Occipital lobe (tissue), 2 donors: ENCODE results near the gene GABARAP. TPM values are rescaled to one million over a fixed set of nuclear protein-coding genes. Genes with fewer than 3 reads are reported as not detected.

Experiments
- DNase-seq: peaks from one replicate; lab custom pipeline; 2025; lab: John Stamatoyannopoulos, UW
- total RNA-seq: library from RNA; depleted of rRNA; stranded (reverse); fragments of >200 nt; gene quantifications from one replicate; pipeline ENCODE4 v1.2.3, GENCODE V29; 2014

Gene GABARAP
- total RNA-seq, 1 donor from 2014 or later = 93.3 TPM

GRCh38 chr17:7223375-7223774, 18.9 kb downstream of the GABARAP start:
- no peak for DNase-seq

- DNase-seq = no peak
These were observed 19.3 kb downstream of the GABARAP start for GRCh38 chr17:7222972-7223292.

DNA sequence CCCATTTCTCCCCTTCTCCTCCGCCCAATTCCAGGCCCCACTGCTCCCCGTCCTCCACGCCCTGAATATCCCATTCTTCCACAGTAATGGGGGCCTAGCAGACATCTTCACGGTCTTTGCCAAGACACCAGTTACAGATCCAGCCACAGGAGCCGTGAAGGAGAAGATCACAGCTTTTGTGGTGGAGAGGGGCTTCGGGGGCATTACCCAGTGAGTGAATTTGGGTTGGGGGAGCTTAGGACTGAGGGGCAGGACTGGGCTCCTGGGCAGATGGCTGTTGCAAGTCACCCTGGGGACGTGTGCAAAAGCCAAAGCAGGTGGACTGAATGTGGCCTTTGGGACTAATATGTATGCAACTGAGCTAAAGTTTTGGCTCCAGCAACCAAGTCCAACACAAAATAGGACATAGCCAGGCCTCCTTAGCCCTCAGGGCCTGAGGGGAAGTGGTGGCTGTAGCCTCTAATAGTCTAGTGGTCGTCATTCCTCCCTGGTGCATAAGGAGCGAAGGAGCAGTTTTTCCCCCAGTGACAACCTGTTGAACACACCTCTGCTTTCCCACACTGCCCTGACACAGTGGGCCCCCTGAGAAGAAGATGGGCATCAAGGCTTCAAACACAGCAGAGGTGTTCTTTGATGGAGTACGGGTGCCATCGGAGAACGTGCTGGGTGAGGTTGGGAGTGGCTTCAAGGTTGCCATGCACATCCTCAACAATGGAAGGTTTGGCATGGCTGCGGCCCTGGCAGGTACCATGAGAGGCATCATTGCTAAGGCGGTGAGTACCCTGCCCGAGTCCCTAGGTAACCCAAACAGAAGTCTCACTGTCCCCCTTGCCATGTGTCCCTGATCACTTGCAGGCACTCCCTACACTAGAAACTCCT, 19.9 kb downstream of the GABARAP start:
- no peak for DNase-seq

DNA sequence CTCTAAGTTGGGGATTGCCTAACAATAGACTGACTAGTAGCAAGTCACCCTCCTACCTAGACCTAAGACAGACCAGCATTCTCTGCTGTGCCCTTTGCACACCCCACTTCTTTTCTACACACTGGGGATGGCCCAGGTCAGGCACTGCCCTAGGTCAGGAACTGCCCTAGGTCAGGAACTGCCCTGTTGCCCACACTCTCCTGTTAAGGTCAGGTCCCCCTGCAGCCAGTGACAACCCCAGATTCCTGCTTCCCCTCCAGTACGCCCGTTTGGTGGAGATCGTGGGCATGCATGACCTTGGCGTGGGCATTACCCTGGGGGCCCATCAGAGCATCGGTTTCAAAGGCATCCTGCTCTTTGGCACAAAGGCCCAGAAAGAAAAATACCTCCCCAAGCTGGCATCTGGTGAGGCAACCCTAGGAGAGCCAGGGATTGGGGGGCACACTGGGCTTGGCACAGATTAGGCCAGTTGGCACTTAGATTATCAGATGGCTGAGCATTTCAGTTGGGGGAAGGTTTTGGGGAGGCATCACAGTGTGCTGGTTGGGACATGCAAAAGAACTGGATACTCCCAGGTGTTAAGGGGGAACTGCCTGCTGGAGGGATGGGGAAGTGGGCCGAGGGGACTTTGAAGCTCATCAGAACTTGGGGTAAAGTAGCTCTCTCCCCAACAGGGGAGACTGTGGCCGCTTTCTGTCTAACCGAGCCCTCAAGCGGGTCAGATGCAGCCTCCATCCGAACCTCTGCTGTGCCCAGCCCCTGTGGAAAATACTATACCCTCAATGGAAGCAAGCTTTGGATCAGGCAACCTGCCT, 20.8 kb downstream of the GABARAP start:
- DNase-seq = no peak

- DNase-seq = no peak
These were observed 21.5 kb downstream of the GABARAP start for GRCh38 chr17:7220593-7221277.

- DNase-seq = peak; percentile 81
These were observed 22.2 kb downstream of the GABARAP start, which contains the start of the genes ACADVL and DLG4 for GRCh38 chr17:7219812-7220592. Gene ACADVL, plus strand, starts transcription at chr17:7219938. Its CDS starts 47 bp downstream, at chr17:7219985. Gene DLG4, minus strand, starts transcription at chr17:7219836.

DNA sequence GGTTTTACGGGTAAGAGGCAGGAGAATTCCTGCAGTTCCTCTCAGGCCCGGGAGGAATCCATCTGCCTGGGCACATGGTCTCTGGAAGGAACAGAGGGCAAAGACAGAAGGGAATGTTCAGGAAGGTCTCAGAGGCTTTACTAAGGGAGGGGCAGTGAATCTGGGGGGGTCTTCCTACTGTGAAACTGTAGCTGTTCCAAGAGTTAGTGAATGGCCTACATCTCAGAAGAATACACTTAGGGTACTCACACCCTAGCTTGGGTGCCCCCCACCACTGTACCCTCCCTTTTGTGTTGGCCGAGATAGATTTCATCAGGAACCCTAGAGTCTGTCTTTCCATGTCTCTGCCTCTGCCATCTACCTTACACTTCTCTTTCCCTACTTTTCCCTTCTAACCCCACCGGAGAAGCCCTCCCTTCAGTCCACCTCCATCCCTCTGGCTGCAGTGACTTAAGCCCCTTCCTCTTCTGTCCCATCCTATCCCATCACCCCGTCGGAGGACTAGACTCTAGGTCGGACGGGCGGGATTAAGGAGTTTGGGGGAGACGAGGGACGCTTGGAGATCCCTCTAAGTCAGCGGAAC, 22.9 kb downstream of the GABARAP start:
- DNase-seq = no peak

- no peak for DNase-seq
These were observed 23.5 kb downstream of the GABARAP start for GRCh38 chr17:7218758-7219157.

- DNase-seq = no peak
These were observed 24.1 kb downstream of the GABARAP start for GRCh38 chr17:7218166-7218565.

- peak; percentile 18 for DNase-seq
These were observed 24.9 kb downstream of the GABARAP start for GRCh38 chr17:7217113-7217987.

DNA sequence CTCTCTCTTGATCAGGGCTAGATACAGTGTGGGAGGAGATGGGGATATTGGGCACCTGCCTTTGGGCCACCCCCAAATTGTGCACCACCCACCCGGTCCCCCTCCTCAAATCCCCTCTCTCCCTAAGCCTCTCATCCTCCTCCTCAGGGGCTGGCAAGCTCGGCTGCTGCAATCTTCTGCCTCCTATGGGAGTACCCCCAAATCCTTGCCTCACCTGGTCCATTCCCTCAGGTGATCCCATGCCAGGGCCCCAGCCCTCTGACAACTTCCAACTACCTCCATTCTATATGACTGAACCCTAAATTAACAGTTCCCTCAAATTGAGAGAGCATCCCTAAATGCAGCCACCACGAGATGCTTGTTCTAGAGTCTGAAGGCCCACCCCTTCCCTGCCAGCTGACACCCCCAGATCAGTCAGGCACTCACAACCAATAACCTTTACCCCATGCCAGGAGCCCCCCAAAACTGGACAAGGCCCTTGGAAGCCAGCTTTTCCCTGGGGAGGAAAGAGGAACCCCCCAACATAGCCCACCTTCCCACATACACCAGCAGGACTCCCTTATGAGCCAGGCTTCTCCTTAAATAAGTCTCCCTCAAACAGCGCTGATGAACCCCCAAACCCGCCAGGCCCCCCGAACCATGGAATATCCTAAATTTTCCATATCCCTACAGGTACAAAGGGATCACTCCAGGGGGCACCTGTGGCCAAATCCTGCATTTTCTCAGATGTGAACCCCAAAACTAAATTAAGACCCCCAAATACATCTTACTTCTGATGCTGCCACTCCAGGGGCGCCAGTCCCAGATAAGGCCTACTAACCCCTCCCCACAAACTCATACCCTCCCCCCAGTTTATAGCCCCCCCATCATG, 25.8 kb downstream of the GABARAP start:
- DNase-seq = no peak

DNA sequence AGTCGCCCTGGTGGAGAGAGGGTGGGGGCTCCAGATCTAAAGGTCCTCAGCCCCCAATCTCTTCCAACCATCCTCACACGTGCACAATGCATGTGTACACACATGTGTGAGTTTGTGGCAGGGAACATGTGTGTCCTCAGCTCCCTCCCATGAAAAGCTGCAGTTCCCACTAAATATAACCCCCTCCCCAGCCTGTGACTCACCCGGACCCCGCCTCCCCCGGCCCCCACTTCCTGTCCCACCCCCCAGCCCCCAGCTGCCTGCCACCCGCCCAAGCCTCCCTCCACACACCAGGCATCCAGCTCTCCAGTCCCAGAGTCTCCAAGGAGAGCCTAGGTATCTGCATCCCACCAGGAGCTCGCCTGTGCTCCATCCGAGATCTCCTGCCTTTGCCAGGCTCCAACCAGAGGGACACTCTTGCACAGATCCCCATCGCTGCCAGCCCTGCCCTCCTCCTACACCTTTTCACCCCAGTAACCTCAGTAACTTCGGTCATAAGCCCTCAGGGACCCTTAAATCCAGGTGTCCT, 26.5 kb downstream of the GABARAP start:
- DNase-seq = no peak

DNA sequence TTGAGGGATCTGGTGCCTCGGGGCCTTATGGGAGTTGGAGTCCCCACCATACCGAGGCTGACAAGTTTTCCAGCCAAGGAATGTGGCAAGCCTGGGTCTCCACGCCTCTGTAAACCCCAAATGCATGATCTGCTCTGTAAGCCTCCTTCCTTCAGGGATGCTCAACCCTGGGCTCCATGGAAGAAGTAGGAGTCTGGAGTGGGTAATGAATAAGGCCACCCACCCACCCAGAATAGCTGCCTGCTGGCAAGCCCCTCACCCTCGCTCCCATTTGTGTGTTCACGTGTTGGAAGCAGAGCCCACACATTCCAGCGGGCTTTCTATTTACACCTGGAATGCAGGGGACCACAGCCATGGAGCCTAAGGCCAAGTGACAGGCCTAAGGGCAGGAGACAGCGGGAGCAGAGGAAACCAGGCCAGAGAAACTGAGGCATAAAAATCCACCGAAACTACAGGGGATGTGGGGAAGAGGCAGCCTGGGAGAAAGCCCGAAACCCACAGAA, 27.1 kb downstream of the GABARAP start:
- DNase-seq = no peak

DNA sequence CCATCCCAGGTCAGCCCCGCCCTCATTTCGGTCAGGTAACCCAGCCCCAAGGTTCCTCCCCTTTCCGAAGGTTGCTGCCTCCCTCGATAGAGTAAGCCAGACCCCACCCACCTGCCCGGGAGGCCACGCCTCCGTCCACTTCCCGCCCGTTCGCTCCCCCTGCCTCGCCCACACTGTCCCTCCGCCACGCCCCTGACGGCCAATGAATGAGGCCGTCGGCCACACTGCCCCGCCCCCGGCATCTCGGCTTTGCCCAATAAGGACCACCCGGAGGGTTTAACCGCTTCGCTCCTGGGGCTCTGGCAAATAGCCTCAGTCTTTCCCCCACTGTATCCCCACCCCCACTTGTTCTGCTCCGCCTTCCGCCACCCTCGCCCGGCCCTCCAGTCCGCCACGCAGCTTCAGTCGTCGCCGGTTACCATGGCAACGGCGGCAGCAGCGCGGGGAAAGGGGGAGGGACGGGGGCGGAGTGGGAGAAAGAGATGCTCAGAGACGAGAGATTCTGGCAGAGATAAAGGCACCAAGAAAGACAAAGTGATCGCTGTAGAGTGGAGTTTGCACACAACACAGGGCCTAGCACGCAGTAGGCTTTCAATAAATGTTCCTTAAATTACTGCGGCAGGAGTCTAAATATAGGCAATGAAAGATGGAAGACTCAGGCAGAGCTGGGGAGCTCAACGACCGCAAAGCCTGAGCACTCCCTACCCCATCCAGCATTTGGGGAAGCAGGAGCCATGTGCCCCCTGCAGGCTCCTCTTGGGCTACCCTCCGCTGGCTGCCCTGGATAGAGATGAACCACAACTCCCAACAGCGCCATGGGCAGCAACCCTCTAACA, 27.7 kb downstream of the GABARAP start:
- DNase-seq = peak; percentile 97

DNA sequence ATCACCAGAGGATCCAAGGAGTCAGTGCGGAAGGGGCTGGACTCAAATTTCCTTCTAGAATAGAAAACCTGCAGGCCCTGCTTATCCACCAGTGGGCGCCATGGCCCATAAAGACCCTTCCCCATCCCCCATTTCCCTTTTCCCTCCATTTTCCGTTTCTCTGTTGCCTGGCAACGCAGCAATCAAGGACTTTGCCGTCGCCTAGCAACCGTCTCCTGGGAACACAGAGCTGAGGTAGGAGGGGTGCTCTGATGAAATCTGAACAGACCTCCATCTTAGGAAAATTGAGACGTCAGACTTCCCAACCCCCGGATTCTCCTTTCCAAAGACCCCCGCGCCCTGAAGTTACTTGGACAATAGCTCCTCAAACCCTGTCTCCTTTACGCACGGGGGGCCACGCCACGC, 28.4 kb downstream of the GABARAP start:
- peak; percentile 73 for DNase-seq

DNA sequence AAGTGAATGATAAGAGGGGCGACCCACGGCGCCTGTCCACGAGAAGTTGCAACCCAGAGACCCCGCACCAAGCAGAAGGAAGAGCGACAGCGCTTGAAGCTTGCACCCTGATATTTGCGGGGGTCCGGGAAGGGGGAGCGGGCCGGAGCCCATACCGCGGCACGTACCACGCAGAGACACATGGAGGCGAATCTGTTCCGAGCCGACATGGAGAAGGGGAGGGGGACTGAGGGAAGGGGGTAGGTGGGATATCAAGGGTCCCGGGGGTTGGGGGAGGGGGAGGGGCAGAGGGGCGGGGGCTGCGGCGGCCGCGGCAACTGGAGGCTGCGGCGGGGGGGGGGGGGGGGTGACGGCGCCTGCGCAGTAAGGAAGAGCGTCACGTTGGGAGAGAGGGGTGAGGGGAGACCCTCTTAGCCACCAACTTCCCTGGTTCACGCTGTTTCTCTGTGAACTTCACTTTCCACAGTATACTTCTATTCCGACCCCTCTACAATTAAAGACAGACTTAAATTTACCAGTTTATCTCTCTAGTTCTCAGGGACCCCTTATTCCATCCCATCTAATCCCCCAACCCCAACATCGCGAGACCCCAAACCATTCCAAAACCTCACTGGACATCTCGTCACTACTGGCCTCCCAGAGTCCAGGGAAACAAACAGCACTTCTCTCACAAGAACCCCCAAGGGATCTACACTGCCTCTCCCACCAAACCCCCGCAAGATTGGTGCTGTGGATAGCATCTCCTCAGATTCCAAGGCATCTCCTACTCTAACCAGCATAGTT, 30.6 kb downstream of the GABARAP start:
- no peak for DNase-seq
